ENCODE data around the gene PHLPP1. TPM values are rescaled to one million over a fixed set of nuclear protein-coding genes. Genes with fewer than 3 reads are reported as not detected.

Gene PHLPP1
- total RNA-seq, 1 donor, result 19.1 TPM

DNA sequence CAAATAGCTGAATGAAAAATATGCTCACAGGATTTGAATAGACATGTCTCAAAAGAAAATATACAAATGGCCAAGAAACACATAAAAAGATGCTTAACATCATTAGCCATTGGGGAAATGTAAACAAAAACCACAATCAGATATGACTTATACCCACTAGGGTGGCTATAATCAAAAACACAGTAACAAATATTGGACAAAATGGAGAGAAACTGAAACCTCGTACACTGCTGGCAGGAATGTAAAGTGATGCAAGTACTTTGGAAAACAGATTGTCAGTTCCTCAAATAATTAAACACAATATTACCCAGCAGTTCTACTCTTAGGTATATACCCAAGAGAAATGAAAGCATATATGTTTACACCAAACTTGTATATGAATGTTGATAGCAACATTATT is 213.0 kb downstream of the PHLPP1 start:
- DNase-seq (ENCODE audit: low read depth in 2 of 3, low spot score in 2 of 3), result peak in 1 of 3 donors; percentile 14

DNA sequence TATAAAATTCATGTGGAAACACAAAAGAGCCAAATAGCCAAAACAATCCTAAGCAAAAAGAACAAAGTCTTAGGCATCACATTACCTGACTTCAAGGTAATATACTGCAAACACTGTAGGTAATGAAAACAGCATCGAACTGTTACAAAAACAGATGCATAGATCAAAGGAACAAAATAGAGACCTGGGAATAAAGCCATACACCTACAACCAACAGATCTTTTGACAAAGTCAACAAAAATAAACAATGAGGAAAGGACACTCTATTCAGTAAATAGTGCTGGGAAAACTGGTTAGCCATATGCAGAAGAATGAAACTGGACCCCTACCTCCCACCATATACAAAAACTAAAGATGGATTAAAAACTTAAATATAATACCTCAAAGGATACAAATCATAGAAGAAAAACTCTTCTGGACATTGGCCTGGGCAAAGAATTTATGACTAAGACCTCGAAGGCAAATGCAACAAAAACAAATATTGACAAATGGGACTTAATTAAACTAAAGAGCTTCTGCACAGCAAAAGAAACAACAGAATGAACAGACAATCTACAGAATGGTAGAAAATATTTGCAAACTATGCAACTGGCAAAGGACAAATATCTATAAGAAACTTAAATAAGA is 218.0 kb downstream of the PHLPP1 start:
- DNase-seq (ENCODE audit: low read depth in 2 of 3, low spot score in 2 of 3), result no peak

DNA sequence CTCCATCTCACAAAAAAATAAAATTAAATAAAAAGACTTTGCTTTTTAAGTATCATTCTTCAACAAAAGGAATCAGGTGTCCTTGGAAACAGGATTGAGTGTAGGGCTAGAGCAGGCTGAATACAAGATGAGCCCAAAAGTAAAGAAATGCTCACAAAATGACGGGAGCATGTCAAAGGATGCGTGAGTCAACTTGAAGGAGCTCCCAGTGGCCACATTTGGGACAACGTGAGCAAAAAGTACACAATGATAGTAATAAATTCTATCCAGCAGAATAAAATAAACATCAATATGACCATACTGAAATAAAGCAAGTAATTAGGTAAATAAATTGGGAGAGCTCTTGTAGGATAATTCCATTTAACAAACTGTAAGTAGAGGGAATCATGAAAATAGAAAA is 220.7 kb downstream of the PHLPP1 start:
- DNase-seq (ENCODE audit: low read depth in 2 of 3, low spot score in 2 of 3), result peak in 1 of 3 donors; percentile 20

DNA sequence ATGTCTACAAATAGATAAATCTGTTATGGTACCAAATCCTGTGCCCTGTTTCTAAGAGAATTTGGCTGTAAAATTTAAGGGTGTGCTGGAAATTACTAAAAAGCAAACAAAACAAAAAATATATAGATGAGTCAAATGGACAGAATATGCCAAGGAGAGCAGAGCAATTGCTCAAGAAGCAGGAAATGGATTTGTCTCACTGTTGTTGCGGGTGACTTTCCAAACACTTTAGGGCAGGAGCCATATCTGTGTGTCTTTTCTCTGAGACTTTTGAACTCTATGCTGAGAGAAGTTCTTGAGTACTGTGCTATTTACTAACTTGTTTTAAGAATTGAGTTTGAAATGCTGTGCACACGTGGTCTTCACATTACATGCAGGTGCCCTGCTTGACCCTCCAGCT is 221.7 kb downstream of the PHLPP1 start:
- no peak for DNase-seq (ENCODE audit: low read depth in 2 of 3, low spot score in 2 of 3)

DNA sequence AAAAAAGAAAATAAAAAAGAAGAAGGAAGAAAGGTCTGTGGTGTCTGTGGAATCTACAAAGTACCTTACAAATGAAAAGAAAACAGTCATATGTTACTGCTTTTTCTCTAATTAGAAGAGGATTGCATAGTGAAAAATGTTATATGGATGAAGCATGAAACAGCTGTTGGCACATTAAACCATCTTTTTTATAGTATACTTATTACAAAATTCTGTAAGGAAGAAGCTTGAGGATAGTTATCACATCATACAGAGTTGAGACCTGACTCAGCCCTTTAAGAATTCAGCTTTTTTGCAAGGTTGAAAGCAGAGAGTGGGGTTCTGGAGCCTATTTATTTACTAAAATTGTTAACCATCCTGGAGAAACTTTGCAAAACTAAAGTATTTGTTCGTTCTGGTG is 222.7 kb downstream of the PHLPP1 start:
- no peak for DNase-seq (ENCODE audit: low read depth in 2 of 3, low spot score in 2 of 3)

DNA sequence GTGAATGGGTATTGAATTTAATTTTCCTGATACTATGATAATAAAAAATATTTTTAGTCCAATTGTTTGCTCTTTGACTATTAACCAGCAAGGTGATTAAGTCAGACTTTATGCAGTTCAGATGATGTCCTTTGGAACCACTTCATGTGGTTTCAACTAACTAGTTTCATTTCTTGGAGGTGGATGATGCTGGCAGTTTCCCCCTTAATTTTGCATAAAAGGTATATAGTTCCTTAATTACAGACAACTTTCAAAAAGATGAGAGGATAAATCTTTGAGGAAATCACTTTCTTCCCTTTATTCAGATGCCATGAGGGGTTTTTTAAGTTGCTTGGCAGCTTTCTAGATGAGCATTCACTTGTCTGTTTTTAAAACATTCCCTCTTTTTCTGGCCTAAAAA is 223.1 kb downstream of the PHLPP1 start:
- peak in 1 of 3 donors; percentile 45 for DNase-seq (ENCODE audit: low read depth in 2 of 3, low spot score in 2 of 3)

DNA sequence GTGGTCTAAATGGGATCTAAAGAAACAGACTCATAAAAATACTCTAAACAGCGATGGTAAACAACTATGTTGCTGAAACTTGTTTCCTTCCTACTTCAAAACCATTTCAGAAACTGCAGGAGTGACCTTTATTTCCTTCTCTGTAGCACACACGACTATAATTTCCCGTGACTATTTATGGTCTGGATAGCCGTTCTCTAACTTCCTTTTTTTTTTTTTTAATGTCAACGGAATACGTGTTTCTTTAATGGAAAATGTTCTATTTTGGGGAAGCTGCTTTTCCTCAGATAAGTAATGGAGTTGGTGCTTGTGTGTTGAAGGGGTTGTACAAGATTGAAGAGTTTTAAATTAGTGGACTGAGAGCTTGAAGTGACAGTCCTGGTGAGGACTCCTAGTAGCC is 224.1 kb downstream of the PHLPP1 start:
- DNase-seq (ENCODE audit: low read depth in 2 of 3, low spot score in 2 of 3), result peak in 2 of 3 donors; percentile 66 to 75

DNA sequence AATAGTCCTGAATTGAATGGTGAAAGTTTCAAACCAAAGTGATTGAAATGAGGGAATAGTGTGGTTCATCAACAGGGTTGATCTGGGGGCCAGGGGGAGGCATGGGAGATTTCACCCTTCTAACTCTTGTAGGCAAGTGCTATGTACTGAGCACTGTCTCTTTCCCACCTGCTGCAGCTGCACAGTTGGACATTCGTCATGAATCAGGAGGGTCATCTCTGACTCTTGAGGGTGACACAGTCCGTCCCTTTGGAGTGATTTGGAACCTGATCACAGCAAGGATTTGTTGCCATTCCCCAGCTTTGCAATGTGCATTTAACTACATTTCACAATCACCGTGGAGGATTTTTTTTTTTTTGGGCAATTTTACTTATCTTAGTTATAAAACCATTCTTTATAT is 224.6 kb downstream of the PHLPP1 start:
- peak in 1 of 3 donors; percentile 6 for DNase-seq (ENCODE audit: low read depth in 2 of 3, low spot score in 2 of 3)

DNA sequence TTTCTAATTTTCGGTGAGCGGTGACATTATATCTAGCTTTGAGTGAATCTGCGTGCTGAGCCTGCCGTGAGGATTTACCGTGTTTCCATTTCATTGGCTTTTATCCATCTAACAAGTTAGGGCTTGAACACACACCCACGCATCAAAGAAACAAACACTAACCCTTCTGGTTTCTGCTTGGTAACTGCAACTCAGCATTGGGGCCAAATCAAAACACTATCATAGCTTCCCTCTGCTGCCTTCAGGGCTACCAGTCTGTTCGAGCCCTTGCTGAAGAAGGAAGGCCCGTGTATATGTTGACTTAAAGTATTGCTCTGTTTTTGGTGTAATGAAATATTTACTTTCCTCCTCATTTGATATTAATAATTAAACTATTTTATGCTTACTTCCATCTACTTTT is 227.2 kb downstream of the PHLPP1 start:
- DNase-seq (ENCODE audit: low read depth in 2 of 3, low spot score in 2 of 3), result no peak

DNA sequence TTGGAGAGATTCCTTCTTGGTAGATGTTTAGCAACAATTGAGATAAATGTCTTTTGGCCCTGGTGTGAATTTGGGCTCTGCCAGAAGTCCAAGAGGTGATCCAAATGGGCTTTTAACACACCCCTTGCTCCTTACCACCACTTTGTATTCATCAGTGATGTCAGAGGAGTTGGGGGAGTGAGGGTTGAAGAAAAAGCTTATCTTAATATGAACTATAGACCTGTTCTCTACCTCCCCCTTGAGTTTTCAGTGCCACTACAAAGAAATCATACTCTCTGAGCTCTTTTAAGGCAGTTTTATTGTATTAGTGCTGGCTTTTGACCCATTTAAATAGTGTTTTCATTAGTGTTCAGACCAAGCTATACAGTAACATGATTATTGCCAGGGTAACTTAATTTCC is 229.1 kb downstream of the PHLPP1 start:
- peak in 2 of 3 donors; percentile 62 to 80 for DNase-seq (ENCODE audit: low read depth in 2 of 3, low spot score in 2 of 3)

DNA sequence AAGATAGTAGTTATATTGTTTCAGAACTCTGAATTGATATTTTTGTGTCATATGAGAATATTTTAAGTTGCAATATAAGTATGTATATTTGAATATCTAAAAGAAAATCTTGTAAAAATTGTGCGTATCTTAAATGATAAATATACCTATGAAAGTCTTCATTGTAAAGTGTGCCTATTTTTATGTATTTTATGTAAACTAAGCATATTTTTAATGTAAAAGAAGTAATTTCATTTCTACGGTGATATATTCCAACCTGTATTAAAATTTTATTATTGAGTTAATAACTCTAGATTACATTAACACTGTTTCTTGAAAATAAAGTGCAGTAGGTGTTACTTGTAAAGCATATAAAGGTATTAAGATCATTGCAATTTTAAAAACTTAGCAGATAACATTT is 233.4 kb downstream of the PHLPP1 start:
- DNase-seq (ENCODE audit: low read depth in 2 of 3, low spot score in 2 of 3), result no peak

DNA sequence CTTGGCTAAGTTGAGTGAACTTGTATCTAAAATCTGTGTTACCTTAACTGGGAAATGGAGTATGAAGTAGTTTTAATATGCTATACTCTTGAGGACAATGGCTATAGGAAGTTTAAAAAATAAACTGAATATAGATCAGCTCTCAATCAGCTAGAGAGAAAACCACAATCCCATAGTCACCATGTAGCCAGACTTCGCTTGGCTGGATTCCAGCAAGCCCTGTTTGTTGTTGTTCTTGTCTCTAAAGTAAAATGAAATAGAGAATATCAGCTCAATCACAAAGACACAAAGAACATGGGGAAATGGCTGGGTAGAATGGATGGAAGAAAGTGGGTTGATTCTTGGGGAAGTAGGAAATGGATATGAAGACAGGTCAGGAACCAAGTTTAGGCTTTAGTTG is 234.9 kb downstream of the PHLPP1 start:
- peak in 1 of 3 donors; percentile 17 for DNase-seq (ENCODE audit: low read depth in 2 of 3, low spot score in 2 of 3)

DNA sequence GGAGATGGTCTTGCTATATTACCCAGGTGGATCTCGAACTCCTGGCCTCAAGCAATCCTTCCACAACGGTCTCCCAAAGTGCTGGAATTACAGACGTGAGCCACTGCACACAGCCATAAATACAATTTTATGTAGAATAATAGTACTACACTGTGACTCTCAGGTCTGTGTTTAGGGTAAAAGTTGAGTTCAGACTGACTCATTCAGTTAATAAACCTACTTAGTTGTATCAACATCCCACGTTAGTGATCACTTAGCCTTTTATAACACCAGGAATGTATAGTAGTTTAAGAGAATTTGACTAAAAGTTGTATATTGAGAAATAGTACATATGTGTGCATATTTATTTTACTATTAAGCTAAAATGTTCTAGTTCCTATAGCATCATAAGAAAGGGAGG is 237.5 kb downstream of the PHLPP1 start:
- no peak for DNase-seq (ENCODE audit: low read depth in 2 of 3, low spot score in 2 of 3)

DNA sequence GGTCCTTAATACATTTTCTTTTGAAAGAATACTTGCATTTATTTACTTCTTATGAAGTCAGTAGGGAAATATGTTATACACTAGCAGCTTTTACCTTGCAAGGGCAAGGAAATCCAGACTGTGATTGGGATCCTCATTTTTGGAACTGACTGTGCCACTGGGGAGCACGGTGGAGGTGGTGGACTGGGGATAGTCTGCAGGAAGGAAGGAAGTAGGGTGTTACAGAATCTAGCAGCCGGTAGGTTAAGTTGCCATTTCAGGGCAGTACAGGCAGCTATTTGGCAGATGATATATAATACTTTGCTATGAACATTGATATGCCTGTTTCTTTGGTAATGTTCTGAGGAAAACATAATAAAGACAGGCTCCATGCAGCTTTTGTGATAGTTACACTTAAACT is 238.3 kb downstream of the PHLPP1 start:
- DNase-seq (ENCODE audit: low read depth in 2 of 3, low spot score in 2 of 3), result peak in 1 of 3 donors; percentile 15

DNA sequence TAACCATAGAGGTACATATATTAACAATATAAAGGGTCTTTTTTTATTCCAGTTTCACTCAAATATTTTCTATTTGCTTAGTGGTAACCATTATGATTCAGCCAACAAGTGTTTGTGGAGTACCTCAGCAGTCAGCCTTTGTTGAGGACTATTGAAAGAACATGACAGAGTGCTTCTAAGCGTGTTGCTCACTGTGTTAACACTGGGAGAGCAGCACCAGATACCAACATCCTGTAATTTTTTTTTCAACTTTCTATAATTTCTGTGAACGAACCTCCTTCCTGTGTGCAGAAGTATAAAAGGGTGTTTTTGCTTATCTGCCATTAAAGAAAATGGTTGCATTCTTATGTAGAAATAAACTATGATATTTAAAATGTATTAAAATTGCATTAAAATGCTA is 239.0 kb downstream of the PHLPP1 start:
- DNase-seq (ENCODE audit: low read depth in 2 of 3, low spot score in 2 of 3), result no peak

DNA sequence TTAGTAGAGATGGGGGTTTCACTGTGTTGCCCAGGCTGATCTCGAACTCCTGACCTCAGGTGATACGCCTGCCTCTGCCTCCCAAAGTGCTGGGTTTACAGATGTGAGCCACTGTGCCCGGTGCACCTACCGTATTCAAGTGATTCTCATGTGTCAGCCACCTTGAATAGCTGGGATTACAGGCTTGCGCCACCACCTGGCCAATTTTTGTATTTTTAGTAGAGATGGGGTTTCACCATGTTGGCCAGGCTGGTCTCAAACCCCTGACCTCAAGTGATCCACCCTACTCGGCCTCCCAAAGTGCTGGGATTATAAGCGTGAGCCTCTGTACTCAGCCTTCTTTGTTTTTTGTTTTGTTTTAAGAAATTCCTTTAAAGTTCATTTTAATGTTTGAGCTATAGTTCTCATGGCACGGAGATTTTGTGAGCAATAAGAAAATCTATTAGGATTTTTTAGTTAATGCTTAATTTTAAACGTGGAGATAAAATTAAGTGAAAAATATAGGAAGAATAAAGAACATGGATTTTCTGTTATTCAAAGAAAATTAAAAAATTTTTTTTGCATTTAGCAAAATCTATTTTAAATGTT is 242.6 kb downstream of the PHLPP1 start:
- DNase-seq (ENCODE audit: low read depth in 2 of 3, low spot score in 2 of 3), result peak in 2 of 3 donors; percentile 33 to 70

DNA sequence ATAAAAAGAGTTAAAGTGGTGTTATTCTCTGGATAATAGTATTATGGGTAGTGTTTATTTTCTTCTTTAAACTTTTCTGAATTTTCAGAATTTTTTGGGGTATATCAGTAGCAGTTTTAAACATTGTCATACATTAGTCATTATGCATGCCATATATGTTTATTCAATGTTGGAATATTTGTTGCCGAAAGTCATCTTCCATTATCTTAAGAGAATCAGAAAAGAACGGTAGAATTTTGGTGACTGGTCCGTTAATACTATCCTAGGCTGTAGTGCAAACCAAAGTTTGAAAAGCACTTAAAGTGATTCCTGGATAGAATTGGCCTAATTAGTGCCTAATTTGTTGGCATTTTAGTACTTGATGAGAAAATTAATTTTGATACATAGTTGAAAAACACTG is 244.1 kb downstream of the PHLPP1 start:
- DNase-seq (ENCODE audit: low read depth in 2 of 3, low spot score in 2 of 3), result no peak

DNA sequence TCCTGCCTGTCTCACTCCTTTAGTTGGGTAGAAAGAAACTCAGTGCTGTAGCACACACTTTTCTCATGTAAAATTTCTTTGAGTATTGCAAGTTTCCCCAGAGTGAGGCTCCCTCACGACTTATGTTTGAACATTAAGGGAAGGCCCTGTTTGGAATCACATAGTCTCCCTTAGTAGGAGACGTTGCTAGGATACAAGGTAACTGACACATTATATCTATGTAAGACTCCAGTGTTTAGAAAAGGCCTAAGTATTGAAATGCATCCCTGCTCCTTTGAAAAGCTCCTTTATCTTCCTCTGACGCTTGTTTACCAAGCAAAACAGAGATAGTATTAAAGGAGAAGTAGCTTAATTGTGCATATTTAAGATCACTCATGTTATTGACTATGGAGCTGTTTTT is 248.2 kb downstream of the PHLPP1 start:
- no peak for DNase-seq (ENCODE audit: low read depth in 2 of 3, low spot score in 2 of 3)

DNA sequence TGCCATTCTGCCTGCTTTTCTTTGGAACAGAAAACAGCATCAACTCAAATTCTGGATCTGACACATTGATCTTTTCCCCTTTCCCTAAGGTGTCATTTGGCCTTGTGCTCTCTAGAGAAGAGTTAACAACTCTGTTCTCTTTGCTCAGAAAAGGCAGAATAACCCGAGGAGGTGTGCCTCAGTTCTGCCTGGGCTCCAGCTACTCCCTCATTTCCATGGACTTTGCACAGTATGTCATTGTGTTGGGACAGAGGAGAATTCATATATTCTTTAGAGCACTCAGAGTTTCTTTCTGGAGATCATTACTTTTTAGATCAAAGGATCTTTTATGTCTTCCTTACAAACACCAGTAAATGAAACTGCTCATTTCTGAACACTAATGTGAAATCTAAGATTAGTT is 249.1 kb downstream of the PHLPP1 start:
- no peak for DNase-seq (ENCODE audit: low read depth in 2 of 3, low spot score in 2 of 3)

DNA sequence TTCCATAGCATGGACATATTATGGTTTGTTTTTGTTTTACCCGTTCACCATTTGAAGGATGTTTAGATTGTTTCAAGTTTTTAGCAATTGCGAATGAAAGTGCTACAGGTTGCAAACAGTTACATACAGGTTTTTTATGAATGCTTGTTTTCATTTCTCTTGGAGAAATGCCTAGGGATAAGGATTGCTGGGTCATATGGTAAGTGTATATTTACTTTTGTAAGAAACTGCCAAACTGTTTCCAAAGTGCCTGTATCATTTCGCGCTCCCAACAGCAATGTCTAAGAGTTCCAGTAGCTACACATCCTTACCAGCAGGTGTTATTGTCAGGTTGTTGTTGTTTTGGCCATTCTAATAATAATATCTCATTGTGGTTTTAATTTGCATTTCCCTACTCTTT is 251.7 kb downstream of the PHLPP1 start:
- DNase-seq (ENCODE audit: low read depth in 2 of 3, low spot score in 2 of 3), result no peak

DNA sequence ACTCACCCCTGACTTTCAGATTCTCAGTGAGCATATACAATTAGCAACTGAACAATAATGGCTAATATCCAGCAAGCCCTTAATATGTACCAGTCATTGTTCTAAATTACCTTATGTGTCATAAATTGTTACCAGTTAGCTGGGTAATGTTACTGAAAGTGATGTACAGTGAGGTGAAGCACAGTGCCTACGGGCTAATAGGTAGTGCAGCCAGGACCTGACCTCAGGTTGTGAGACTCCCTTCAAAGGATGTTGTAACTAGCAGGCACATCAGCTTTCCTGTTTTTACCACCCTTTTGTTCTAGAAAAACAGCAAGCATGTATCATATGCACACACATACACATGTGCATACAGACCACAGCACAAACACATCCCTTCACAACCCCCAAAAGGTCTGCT is 258.3 kb downstream of the PHLPP1 start:
- no peak for DNase-seq (ENCODE audit: low read depth in 2 of 3, low spot score in 2 of 3)

DNA sequence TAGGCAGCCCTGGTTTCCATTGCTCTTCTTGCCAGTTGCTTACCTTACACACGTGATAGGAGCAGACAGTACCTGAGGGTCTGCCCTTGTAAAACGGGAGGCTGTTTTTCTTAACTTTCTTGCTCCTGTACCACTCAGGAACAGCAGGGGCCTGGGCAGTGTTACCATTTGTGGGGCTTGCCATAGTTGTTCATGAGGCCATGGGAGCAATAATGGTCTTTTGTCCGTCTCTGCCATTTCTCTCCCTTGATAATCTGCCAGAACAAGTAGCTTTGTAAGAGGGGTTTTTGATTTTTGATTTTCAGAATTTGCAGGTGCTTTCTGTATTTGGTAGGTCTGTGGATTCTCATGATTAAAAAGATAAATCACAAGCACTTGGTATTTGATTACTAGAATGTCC is 259.0 kb downstream of the PHLPP1 start:
- no peak for DNase-seq (ENCODE audit: low read depth in 2 of 3, low spot score in 2 of 3)
